NCI-H187 treated with DMSO at 0.1 percent for 48 hours (cell line): ENCODE data around the gene ESPNL.

ENCODE experiments used
- DNase-seq: peaks from one replicate; lab custom pipeline; 2025; lab: John Stamatoyannopoulos, UW

ESPNL gene

DNA sequence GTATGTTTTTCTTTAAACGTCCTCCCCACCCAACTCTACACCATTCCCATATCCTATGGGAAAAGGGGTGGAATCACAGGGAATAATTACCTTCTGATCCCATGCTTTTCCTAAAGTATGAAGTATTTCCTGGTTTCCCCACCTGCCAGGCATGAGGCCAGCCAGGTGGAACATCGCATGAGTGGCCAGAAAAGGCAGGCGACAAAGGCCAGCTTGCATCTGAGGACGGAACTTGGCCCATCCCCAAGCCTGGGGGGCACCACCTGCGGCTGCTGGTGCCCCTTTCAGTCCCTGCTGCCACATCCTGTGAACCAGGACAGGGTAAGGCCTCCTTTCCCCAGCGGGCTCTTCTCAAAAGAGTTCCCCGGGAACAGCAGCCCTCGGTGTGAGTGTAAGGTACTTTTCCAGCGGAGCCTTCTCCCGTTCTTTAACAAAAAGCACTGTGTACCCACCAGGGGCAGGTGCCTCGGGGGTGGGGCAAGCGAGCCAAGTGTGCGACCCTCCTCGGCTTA, 57.4 kb downstream of the ESPNL start:
- no peak for DNase-seq

GRCh38 chr2:238158018-238158508, 57.9 kb downstream of the ESPNL start:
- no peak for DNase-seq

DNA sequence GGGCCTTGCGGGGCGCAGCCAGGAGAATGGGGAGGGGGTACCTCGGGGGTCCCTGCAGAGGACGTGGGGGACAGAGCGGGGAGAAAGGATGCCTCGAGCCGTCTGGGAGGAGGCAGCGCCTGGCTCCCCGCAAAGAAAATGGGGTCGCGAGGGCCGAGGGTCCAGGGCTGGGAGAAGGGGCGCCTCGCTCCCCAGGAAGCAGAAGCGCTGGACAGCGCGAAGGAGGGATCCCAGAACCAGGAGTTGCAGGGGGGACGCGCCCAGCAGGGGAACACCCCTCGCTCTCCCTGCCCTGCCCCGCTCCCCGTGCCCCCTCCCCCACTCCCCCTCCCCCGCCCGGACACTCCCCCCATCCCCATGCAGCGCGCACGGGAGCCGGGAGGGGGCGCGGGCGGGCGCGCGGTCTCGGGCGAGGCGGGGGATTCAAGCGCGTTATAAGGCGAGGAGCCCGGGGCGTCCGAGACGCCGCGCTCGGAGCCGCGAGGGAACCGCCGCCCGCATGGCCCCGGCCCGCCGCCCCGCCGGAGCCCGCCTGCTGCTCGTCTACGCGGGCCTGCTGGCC, 58.5 kb downstream of the ESPNL start, which contains the start of gene ERFE:
ERFE (plus strand) TSS at position 462 of the 562 bp plus-strand sequence; CDS start at position 500, 38 bp downstream.
- no peak for DNase-seq

GRCh38 chr2:238159071-238159539, 59.0 kb downstream of the ESPNL start:
- DNase-seq: no peak

DNA sequence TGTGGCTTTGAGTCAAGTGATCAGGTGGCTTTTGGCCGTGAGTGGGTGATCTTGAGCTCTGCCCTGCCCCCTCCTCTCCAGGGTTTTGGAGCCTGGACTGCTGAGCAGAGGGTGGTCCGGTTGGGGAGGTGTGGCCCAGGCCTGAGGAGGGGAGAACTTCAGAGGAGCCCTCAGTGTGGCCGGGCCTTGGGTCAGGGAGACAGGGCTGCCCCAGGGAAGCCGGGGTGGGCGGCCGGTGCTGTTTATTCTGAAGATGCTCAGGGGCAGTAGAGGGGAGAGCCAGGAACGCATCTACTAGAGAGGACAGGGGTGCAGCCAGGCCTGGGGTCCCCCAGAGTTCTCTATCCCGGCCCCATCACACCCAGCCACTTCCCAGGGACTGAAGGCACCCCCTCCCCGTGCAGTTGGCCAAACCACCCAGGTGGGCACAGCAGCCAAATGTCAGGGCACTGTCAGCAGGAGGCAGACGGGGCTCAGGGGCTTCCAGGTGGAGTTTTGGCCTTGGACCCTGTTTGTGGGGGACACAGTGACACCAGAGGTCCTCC, 59.6 kb downstream of the ESPNL start:
- no peak for DNase-seq

DNA sequence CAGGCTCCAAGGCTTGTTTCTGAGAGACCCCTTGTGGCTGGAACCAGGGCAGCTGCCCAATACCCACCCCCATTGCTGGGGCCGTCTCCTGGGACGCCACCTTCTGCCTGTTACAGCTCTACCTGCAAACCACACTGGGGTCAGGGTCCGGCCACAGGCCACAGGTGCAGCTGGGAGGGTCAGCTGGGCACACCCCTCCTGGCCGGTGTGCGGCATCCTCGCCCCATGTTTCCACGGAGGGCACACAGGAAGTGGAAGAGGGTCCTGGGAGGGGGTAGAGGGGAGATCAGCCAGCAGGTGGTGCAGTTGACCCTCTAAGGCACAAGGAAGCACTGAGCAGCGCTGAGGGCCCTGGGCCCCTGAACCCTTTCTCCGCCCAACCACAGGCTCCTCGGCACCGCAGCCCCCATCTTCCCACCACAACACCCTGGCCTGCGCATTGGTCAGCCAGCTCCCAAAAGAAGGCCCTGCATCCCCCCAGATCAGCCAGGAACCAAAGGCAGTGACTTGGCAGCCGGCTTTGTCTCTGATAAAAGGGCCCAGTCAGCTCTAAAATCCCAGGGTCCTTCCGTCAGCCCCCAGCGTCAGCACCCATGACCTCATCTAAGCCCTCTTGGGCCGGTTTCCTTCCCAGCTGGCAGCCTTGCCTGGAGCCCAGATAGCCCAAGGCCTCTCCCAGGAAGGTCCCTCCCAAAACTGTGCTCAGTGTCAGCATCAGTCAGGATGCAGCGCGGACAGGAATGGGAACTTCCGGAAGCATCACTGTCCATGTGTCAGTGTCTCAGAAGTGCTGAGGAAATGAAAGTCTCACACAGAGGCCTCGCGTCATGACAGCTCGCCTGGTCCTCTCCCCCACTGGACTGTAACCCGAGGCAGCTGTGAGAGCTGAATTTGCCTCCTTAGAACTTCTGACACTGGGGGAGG, 60.3 kb downstream of the ESPNL start:
- no peak for DNase-seq

- no peak for DNase-seq
These were observed 61.3 kb downstream of the ESPNL start for GRCh38 chr2:238161291-238162051.

DNA sequence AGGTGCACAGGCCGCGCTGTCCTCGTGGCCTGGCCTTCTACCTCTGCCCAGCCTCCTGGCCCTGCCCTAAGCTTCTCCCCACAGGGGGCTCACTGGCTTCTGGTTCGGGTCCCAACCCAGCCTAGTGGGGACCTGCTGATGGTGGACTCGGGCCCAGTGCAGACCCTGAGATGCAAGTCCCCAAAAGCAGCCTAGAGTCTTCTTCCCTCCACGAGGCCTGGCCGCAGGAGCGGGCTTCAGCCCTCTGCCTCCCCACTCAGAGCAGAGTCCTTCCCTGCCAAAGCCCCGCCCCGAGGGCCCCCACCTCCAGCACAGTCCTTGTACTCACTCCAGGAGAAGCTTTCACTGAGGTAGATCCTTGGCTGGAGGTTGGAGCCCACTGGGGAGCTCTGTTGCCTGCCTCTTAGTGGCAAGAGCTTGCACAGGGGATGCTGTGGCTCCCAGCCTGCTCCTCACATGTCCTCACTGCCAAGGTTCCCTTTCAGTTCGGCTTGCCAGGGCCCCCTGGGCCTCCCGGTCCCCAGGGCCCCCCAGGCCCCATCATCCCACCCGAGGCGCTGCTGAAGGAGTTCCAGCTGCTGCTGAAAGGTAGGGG, 62.2 kb downstream of the ESPNL start:
- no peak for DNase-seq

DNA sequence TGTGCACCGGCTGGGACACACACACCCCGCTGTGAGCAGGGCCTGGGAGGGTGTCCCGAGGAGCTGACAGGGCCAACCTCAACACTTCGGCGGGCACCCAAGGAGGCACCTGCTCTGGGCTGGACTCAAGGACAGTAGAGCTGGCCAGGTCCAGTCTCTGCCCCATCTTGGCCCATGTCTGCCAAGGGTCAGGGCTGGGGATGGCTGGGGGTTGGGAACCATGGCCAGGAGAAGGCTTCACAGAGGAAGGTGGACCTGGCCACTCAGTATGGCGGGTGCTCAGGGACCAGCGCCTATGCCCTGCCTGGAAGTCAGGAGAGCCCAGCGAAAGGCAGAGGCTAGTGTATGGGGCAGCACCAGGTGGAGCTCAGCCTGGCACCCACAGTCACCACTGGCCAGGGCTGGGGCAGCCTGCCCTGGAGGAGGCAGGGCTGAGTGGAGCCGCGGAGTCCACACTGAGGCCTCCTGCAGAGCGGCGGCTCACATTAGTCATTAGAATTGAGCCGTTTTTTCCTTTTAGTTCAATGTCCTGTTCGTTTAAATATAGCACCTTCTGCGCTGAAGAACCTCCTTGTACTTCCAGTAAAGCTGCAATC, 62.8 kb downstream of the ESPNL start:
- DNase-seq: no peak

GRCh38 chr2:238163481-238164198, 63.5 kb downstream of the ESPNL start:
- no peak for DNase-seq

DNA sequence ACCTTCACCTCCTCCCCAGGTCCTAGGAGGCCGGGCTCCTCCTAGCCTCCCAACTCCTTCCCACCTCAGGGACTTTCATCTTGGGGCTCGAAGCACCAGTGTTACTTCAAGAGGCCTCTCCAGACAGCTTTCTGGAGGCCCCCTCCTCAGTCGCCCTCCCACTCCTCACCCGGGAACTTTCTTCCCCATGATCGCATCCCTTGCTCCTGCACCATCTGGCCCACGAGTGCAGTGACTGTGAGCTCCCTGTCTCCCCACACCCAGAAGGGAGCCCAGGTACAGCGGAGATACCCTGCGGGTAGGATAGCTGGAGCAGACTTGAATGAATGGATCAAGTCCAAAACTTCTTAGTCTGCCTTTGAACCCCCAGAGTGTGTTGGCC, 64.8 kb downstream of the ESPNL start:
- no peak for DNase-seq

DNA sequence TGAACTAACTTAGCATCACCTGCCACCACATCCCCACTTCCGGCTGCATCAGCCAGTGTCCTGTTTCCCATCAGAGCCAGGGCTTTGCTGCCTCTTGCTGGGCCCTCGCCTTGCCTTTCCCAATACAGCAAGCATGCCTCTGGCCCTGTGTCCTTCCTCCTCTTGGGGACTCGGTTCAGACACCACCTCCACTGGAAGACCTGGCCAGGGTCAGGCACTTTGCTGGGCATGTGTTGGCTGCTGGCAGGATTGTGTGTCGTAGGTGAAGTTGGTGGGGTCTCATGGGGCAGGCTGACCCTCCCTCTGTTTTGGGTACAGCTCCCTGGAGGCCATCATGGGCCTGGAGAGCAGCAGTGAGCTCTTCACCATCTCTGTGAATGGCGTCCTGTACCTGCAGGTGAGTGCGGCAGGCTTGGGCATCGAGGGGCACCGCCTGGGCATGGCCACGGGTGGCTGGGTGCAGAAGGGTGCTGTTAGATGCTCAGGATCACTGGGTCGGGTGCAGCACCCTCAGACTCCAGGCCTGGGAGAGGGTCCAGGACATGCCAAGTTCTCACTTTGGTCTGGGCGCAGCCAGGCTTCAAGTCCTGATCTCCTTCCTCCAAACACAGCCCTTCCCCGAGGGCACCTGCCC, 65.3 kb downstream of the ESPNL start:
- no peak for DNase-seq

DNA sequence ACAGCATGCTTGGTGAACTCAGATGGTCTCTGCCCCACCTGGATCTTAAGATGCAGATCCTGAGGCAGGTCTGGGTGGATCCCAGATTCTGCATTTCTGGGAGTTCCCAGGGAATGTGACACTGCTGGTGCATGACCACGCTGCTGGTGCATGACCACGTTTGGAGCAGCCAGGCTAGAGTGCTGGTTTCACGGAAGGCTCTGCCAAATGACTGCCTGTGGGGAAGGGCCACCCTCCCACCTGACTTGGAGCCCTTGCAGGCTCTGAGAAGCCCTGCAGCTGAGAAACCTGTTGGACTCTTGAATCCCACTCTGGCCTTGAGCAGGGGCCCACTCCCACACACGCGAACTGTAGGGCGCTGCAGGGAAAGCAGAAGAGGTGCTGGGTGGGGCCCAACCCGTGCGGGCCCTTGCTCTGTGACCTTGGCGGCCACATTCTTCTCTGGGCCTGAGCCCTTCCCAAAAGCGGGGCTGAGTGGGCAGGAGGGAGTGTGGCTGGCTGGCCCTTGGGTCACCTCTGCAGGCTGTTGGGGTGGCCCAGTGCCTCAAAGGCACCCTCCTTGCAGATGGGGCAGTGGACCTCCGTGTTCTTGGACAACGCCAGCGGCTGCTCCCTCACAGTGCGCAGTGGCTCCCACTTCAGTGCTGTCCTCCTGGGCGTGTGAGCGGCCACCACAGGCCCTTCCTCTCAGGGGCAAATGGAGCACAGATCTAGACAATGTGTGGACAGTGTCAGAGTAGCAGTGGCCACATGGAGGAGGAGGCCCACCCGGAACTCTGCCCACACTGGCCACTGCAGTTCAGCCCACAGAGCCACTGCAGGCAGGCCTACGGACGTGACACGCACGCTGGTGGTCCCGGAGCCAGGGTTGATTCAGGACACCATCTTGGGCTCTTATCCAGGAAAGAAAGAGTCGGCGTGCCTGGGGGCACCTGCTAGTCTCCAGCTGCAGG, 66.5 kb downstream of the ESPNL start:
- no peak for DNase-seq

DNA sequence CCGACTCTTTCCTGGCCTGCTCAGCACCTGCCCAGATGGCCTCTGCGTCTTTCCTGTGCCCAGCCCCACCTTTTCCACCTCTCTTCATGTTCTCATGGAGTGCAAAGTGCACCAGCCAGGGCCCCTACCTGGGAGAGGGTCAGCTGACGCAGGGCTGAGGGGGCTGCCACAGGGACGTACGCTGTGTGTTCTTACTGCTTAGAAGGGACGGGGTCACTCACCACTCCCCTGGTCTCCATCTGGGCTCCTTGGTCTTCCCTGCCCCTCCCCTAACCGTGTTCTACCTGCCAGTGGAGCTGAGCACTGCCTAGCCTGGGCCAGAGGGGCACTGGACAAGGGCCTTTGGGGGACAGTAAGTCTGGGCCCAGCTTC, 67.2 kb downstream of the ESPNL start:
- no peak for DNase-seq

DNA sequence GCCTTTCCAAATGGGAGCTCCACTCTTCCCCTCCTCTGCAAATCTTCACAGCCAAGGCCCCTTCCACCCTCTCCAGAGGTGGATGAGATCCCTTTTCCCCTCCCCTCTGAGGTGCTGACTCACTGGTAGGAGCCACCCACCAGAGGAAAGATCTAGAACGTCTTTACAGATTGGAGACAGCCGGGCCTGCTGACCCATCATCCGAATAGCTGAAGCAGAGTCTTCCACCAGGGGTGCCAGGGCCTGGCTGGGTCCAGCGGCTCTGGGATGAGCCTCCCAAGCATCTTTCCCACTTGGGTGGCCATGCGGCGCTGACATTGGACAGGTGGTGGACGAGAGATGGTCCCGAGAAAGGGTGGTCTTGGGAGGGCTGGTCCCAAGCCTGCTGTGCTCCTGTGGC, 67.6 kb downstream of the ESPNL start:
- DNase-seq: no peak

- DNase-seq: no peak
These were observed 68.3 kb downstream of the ESPNL start for GRCh38 chr2:238168196-238169047.

DNA sequence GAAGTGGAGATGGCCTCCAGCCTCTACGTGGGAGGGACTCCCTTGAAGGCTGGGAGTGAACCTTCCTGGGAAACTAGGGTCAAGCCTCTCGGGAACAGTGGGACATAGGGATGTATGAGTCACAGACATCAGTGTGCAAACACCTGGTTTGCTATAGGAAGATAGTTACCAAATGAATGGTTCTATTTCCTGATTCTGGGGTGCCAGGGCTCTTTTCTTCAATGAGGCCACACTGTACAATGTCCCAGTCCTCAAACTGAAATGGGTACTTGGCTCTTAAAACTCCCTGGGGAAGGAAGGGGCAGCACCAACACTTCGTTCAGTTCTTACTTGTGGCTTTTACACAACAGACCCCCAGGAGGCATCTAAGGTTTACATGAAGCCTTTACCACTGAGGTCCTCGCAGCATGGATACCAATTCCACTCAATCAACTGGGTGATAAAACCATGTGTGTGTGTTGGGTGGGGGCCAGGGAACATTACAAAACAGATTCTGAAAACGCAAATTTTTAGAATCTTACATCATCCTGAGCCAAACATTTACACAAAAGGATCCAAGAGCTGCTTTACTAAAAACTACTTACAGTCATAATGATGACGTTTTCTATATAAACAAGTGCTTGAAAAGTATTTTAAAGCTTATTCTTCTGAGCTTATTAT, 69.0 kb downstream of the ESPNL start:
- no peak for DNase-seq
